Activated CD8-positive, alpha-beta memory T cell treated with anti-CD3 and anti-CD28 coated beads for 1 hour (primary cell): ENCODE data around the gene NOTO.
"Not testable (repeated sequence)": the region's sequence is repeated elsewhere in the genome, so short reads cannot be mapped to it uniquely, and the experiment has no call there.

ENCODE experiments used
- DNase-seq, 2 donors: peaks; one replicate each; pipeline ENCODE4 v3.0.0-alpha.2; 2020; ENCODE audit warnings: low read depth in 1 of 2; ENCODE audit errors: extremely low read depth in 1 of 2

The NOTO gene

GRCh38 chr2:73202156-73203054 lies at the start of gene NOTO:
TSS of gene NOTO (plus strand) at chr2:73202574. CDS start at chr2:73202667, 93 bp downstream.
- DNase-seq = no peak

GRCh38 chr2:73156539-73157124 lies 45.7 kb upstream of the NOTO start:
- no peak for DNase-seq

- DNase-seq = no peak
Observed at GRCh38 chr2:73162856-73163391, 39.5 kb upstream of the NOTO start.

- DNase-seq = peak in 1 of 2 donors; percentile 46
Observed at GRCh38 chr2:73163483-73164367, 38.6 kb upstream of the NOTO start.

- not testable (repeated sequence) for DNase-seq
Observed at GRCh38 chr2:73165978-73166377, 36.4 kb upstream of the NOTO start.

GRCh38 chr2:73166813-73167212 lies 35.6 kb upstream of the NOTO start:
- not testable (repeated sequence) for DNase-seq

GRCh38 chr2:73168348-73168747 lies 34.0 kb upstream of the NOTO start:
- DNase-seq = not testable (repeated sequence)

GRCh38 chr2:73170341-73170740 lies 32.0 kb upstream of the NOTO start:
- DNase-seq = not testable (repeated sequence)

- no peak for DNase-seq
Observed at GRCh38 chr2:73172963-73173362, 29.4 kb upstream of the NOTO start.

GRCh38 chr2:73173781-73174180 lies 28.6 kb upstream of the NOTO start:
- no peak for DNase-seq

GRCh38 chr2:73174244-73174643 lies 28.1 kb upstream of the NOTO start:
- no peak for DNase-seq

GRCh38 chr2:73174941-73175662 lies 27.3 kb upstream of the NOTO start:
- no peak for DNase-seq

- DNase-seq = peak; percentile 28 to 54
Observed at GRCh38 chr2:73175663-73176204, 26.6 kb upstream of the NOTO start.

- DNase-seq = no peak
Observed at GRCh38 chr2:73176205-73176880, 26.0 kb upstream of the NOTO start.

- peak; percentile 69 to 88 for DNase-seq
Observed at GRCh38 chr2:73176881-73177644, 25.3 kb upstream of the NOTO start.

- no peak for DNase-seq
Observed at GRCh38 chr2:73177645-73178255, 24.6 kb upstream of the NOTO start.

- no peak for DNase-seq
Observed at GRCh38 chr2:73185965-73186364, 16.4 kb upstream of the NOTO start.

- DNase-seq = no peak
Observed at GRCh38 chr2:73187549-73187948, 14.8 kb upstream of the NOTO start.
